NAMALWA (cell line): ENCODE data around the gene FUOM.

Source experiments
- DNase-seq: peaks from one replicate; pipeline ENCODE4 v3.0.0-alpha.2; 2015; ENCODE audit warnings: low spot score

The FUOM gene

DNA sequence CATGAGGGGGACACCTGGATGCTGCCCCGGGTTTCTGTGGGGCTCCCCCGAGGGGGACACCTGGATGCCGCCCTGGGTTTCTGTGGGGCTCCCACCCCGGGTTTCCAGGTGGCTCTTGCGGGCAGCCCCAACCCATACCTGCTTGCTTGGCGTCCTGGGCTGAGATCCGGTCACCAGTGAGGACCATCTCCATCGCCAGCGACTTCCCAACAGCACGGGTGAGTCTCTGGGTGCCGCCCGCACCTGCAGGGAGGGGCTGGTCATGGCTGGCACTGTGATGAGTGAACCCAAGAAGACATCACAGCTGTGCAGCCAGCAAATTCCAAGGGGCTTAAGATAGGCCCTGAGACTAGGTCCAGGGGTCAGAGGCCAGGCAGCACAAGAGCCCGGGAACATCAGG is 8.9 kb upstream of the FUOM start:
- no peak for DNase-seq

DNA sequence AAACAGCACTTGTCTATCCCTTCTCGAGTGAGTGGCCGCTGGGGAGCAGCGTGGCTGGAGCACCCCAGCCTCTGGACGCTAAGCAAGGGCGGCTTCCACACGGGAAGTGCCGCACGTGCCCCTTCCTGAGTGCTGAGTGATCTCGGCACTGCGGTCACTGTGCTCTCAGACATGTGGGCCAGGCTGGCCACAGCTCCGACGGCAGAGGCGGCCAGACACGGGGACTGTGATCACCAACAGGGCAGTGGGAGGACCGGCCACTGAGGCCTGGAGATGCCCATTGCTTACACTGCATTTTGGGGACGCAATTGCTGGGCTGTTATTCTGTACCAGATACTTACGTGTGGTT is 8.3 kb upstream of the FUOM start:
- DNase-seq = no peak

DNA sequence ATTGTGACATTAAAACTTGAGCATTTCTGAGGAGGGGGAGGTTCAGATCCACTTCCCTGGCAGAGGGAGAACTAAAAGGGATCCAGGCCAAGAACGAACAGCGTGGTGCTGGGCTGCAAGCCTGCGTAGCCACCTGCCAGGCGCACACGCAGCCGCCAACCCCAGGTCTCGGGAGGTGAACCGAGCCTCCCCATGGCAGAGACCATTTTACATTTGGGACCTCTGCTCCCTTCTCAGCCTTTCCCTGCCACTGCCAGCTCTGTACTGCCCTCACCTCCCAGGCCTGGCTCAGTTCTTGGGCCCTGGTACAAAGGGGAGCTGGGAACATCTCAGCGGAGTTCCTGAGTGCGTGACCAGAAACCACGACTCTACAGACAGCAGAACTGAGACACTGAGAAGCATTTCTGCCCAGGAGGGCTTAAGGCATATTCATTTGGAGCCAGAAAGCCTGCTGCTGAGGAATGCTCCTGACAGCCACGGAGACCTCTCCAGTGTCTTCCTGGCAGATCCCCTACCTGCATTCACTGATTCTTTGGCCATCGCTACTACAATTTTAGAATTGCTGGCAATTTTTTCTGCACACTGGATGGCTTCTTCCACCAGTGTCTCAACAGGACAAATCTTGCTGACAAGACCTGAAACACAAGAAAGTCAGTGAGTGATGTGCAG is 7.8 kb upstream of the FUOM start:
- no peak for DNase-seq

DNA sequence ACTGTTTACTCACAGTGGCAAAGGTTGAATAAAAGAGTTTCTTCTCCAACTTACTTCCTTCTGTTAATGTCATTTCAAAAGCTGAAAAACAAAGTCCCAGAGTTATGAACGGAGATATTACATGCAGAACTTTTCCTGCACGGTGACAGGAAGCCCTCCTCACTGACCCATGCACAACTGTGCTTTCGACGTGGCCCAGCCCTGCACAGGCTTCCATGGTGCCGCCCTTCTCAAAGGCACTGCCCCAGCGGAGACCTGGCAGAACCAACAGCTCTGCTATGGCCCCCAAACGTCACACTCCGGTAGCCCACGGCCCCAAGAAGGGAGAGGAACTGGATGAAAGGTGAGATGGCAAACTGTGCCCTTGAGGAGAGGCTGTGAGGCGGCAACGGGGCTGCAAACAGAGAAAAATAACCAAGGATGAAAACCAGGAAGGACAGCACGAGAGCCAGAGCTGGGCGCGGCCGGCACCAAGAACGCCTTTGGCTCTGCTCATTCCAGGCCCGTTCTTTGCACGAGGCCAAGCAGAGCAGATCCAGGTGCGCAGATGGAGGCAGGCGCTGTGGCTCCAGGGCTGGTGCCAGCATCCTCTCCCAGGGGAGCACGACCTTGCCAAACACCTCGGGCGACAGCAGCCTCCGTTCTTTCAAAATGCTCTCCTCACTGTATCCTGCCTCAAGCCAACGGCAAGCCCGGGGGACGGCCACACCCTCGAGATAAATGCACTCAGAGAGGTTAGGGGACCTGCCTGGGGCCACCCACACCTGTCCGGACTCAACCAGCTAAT is 7.0 kb upstream of the FUOM start:
- DNase-seq = no peak

DNA sequence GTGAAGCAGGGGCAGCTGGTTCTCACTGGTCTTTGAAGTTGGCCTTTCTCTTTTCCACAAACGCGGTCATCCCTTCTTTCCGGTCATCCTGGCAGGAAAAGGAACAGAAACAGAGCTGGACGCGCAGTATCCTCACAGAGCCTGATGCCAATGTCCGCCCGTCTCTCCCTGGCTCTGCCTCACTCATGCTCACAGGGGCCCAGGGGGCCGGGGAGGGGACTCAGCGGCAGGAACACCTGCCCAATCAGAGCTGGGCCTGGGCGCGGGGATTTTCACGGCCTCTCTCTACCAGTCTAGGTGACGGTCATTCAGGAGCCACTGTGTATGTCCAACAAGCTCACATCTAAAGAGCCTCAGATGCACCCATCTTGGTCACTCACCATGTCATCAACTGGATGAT is 5.0 kb upstream of the FUOM start:
- no peak for DNase-seq

DNA sequence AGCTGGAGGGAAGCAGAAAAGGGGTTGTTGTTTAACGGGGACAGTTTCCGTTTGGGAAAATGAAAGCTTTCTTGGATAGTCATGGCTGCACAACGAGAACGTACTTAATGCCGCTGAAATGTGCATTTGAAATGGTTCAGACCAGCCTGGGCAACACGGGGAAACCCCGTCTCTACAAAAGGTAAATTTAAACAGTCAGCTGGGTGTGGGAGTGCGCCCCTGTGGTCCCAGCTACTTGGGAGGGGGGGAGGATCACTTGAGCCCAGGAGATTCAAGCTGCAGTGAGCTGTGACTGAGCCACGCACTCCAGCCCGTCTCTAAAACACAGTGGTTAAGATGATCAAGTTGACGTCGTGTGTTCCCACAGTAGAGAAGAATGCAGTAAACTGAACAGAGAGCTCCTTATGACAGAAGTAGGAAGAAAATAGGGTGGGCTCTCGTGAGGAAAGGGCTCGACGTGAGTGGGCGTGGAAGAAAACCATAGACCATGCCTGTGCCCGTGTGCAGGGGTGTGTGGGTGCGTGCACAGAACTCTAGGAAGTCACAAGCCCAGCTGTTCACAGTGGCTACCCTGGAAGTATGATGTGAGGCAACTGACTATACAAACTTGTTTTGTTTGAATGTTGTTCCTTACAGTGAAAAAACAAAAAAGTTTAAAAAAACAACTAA is 4.1 kb upstream of the FUOM start:
- no peak for DNase-seq

DNA sequence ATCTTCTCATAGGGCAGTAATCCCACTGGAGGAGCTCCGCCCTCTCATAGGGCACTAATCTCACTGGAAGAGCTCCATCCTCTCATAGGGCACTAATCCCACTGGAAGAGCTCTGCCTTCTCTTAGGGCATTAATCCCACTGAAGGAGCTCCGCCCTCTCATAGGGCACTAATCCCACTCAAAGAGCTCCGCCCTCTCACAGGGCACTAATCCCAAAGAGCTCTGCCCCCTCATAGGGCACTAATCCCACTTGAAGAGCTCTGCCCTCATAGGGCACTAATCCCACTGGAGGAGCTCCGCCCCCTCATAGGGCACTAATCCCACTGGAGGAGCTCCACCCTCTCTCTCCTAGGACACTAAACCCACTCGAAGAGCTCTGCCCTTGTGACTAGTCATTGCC is 3.4 kb upstream of the FUOM start:
- DNase-seq = no peak

DNA sequence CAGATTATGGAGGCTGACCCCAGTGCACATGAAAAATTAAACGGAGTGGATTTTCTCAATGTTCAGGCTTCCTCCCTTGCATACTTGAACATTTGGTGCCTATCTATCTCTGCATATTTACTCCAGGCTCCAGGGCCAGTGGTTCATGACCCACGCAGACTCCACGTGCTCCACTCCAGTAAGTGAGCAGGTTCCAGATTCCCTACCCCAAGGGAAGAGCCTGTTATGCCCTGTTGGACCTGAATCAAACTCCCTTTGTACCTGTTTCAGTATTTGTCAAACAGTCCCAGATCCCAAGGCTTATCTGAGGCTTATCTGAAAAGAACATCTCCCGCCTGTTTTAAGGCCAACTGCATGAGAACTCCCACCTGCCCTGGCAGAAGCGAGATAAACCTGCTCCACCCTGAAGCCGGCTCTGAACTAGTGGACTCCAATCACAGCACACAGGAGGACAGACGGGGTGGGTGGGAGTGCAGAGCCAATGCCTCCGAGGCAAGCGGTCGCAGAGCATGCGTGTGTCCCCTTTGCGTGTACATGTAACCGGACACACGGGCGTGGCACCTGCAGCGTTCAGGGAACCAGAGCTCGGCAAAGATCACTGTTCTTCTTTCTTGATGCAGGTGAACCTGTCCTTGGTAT is 2.3 kb upstream of the FUOM start:
- DNase-seq = no peak

DNA sequence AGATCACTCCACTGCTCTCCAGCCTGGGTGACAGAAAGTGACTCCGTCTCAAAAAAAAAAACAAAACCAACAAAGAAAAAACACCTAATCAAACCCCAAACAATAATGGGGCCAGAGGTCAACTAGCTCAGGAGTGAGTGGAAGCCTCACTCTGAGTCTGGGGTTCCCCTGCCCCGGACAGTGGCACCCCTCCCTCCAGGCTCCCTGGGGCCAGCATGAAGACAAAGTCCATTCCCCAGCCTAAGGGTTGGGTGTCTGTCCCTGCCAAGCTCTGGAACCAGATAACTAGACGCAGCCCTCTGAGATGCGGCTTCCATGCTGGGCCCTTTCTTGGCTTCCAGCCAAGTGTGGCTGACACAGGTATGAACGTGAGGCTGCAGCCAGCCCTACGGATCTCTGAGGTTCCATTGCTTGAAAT is 1.7 kb upstream of the FUOM start:
- no peak for DNase-seq

DNA sequence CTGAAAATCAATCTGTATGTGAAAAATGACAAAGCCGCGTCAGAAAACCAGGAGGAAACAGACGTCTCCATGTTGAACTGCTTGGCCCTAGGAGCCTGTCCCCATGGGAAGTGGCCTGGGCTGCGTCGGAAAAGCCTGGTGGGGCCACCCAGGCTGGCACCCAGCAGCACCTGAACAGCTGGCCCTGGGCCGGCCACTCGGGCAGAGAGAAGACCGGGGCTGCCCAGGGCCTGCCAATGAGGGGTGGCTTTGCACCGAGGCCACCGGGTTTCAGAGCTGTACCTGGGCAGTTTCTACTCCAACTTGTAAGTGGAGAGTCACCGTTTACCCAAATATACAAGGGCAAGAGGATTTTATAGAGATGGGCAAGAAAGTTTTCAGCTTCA is 1.1 kb upstream of the FUOM start:
- no peak for DNase-seq

DNA sequence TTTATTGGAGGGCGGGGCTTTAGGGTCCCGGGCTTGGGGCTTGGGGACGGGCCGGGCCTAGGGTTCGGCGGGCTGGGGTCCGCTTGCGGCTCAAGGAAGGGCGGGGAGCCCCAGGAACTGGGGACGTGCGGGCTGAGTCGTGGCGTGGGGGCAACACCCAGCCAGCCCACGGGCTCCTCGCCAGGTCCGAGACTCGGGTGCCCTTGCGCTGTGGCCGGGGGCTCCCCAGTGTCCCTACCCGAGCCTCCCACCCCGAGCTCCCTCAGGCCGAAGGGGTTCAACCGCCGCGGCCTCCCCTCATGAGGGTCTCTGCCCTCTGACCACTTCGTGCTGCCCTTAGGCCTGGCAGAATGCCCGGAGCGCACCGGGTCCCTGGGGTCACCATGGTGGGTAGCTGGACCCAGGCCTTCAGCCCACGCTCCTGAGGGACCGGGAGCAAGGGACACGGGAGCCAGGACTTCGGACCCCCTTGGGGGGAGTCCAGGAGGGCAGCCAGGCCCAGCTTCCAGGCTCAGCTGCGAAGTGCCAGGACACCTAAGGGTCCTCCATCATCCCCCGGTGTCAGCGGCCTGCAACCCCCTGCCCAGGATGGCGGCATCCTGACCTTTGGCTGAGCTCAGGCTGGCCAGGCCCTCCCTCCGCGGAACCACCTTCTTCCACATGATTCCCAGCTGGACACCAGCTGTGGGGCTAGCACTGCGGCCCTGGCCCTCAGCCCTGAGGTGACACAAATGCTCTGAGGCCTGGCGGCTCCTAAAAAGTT is 524 bp upstream of the FUOM start:
- no peak for DNase-seq

DNA sequence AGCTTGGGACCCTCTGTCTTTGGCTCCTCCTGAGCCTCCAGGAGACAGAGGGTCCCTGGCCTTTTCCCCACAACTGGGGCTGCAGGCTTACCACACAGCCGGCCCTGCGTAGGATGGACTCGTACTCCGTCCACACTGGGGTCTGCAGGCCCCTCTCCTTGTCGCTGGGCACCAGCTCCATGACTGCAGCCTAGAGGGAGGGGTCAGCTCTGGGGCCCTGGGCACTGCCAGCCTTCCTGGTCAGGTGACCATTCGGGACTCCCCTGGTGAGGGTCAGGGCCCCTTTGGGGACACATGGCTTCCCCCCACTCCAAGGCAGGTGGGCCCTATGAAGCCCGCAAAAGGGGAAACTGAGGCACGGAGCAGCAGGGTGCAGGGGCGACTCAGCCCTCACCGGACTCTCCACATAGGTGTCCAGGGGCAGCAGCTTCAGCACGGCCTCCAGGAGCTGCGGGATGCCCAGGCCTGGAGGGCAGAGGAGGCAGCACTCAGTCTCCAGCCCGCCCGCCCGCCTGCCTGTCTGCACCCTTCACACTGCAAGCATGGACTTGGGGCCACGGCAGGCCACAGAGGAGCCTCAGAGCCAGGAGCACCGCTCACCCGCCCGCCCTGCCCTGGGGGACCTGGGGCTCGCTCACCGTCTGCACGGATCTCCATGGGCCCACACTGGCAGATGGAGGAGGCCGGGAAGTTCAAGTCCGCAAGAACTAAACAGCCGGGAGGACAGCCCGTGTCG is 1.1 kb downstream of the FUOM start:
- no peak for DNase-seq

DNA sequence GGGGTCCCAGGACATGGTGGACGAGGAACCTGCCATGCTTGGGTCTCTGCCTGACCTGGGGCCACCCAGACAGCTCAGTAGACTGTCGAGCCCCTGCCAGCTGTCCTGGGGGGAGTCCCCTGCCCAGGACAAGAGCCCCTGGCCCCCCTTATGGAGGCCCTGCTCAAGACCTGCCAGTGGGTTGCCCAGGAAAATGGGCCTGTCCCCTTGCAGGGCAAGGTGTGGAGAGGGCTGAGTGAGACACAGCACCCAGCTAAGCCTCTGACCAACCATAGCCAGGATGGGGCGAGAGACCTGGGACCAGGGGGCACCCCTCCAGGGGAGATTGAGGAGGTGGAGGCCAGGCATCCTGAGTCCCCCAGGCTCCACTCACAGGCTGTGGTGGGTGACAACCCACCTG is 1.8 kb downstream of the FUOM start:
- DNase-seq = no peak

DNA sequence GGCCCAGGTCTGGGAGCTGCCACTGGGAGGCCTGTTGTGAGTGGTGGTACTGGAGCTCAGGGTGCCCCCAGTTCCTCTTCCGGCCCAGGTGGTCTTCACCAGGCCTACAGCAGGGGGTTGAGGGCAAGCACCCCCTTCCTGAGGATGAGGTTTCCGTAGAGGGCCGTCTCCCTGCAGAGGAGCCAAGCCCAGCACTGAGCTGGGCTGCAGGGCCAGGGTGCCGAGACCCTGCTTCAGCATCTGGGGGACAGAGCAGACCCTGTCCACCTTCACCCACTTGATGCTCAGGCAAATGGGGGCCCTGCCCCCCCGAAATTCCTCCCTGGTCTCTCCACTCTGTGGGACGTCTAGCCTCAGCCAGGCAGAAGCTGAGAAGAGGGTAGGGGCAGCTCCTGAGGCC is 2.6 kb downstream of the FUOM start:
- DNase-seq = no peak

DNA sequence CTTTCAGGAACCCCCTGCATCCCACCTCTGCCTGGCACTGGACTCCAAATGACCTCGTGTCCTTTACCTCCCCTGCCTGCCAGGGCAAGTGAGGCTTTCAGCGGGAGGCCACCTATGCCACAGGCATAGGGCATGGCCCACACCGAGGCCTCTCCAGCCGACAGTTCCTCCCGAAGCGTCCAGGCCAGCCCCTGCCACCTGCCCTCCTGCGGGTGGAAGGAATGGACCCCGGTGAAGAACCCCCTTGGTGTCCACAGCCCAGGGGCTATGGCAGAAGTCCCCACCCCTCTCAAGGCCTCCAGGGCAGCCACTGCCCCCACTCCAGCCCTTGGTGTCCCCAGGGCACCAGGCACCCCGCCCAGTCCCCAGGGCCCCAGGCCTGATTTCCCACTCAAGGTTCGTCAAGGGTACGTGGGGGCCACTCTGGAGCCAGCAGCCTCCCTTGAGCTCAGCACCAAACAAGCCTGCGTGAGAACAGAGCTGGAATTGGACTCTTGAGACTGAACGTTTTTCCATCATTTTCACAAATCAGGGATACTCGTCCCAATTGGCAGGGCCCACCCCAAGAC is 3.1 kb downstream of the FUOM start:
- DNase-seq = no peak

DNA sequence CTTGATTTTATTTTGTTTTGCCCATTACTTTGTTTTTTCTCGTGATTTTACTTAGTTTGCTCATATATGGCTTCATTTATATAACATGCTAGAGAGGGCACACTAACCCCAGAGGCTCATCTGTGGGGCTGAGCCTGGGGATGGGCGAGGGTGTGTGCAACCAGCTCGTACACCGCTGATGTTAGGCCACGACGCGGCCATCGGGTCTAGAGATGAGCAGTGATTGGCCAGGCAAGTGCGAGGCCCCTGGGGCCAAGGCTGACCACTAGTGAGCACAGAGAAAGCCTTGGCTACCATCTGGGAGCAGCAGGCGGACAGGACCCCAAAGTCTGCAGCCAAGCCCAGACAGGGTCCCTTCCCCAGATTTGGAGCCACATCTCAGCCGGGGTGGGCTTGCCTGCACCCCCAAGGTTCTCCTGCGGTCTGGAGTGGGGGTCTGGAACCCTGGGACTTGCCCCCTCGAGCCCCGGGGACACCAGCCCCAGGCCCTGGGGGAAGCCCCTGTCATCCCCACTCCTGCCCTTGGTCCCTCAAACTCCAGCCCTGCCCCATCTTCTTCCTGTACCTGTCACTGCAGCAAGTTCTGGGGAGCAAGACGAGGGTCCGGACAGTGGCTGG is 3.7 kb downstream of the FUOM start:
- DNase-seq = no peak

DNA sequence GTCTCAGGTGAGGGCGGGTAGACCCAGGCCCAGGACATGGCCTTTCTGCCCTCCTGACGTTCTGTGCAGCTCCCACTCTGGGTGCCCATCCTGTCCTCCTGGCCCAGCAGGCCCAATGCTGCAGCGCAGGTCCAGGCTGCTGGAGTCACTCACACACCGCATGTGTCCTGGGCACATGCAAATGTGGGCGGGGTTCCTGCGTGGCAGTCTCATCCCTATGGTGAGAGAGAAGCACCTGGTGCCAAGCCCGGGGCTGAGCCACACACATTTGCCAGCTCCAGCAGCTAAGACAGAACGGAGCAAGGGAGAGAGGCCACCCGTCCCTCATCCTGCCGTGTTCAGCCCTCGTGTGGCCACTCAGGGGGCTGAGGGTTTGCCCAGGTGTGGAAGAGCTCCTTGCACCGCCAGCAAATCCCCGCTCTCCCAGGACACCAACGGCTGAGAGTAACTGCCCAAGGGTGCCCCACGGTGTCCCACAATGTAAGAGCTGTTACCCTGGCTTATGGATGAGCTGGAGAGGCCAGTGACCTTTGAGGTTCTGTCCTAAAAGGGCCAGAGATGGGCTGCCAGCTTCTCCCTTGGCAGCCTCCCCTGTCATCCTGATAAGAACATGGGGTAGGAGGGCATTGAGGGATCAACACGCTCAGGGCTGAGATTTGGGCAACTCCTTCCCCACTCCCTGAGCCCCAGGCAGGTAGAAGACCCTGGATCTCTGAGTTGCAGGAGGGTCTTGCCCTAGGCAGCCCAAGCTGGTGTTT is 4.4 kb downstream of the FUOM start:
- no peak for DNase-seq

DNA sequence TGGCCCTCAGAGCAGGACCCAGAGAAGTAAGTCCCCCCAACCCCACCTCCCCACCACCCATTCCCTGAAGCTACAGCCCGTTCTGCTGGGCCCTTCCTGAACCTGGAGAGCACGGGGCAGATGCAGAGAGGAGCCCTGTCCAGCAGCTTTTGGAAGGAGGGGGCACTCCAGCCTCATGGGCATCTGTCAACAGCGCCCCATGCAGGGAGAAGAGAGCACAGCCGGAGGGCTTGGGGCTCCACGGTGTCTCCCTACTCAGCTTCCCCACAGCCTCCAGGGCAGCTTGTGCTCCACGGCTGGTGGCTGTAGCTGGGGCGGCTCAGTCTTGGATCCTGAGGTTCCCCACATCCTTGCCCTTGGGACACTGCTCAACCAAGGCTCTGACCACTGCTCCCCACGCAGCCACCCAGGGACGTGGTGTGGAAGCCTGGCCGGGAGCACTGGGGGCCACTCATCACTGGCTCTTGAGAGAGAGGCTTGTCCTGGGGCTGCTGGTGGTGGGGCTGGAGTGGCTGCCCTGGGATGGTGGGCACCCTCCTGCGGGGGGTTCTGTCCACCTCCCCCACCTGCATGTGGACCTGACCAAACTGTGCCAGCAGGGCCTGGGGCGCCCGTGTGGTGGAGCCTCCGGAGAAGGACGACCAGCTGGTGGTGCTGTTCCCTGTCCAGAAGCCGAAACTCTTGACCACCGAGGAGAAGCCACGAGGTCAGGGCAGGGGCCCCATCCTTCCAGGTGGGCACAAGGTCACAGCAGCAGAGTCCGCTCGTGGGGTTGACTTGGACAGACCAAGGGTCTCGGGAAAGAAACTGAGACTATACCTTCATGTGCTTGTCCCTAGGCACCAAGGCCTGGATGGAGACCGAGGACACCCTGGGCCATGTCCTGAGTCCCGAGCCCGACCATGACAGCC is 6.2 kb downstream of the FUOM start:
- no peak for DNase-seq

DNA sequence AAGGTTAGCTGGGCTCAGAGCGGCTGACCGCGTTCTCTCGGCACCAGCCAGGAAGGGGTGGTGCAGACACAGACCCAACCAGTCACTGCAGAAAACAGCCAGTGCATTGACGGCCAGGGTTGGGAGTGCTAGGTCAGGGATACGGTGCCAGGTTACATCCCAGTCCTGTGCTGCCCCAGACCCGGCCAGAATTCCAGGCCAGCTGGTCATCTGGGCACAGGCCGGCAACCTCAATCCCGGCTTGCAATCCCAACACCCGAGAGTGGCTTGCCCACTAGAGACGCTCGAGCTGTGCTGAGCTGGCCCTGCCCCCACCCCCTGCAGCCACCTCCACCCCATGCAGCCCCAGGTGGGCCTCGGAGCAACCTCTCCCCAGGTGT is 6.9 kb downstream of the FUOM start:
- no peak for DNase-seq
